Measurements from ENCODE around the gene CCDC159.

CCDC159 gene

GRCh38 chr19:11335449-11336146, 10.7 kb upstream of the CCDC159 start:
- peak; percentile 40 for DNase-seq
- Histone ChIP-seq H2BK15ac (replicated peaks; ENCODE audit: low read depth) (no peak overlapping the region), H3K36me3 (ENCODE audit: control insufficient read depth, insufficient read depth, low read length) (no peaks in the 10 kb centered on the region), H3K4me2 (ENCODE audit: low read length) (no peak overlapping the region), H3K4me3 (ENCODE audit: low read length) (no peak overlapping the region), H3K4ac (ENCODE audit: low read depth, low read length) (no peak overlapping the region), H3K79me1 (ENCODE audit: low read length) (no peaks in the 10 kb centered on the region), H3K27me3 (ENCODE audit: insufficient read depth, low read length, poor library complexity) (no peaks in the 10 kb centered on the region), H3K79me2 (ENCODE audit: control insufficient read depth, insufficient read depth, low read length) (no peaks in the 10 kb centered on the region), H3K18ac (ENCODE audit: low read length) (no peak overlapping the region), H2BK120ac (ENCODE audit: low read depth, low read length) (no peak overlapping the region), H4K5ac (ENCODE audit: low read length) (no peak overlapping the region), H4K8ac (ENCODE audit: low read depth, low read length) (no peak overlapping the region), H3K9ac (ENCODE audit: low read length) (no peak overlapping the region), H3K4me1 (ENCODE audit: control insufficient read depth, low read depth, low read length) (peaks cover 2% of the 10 kb centered on the region), H3K23ac (ENCODE audit: low read length) (no peak overlapping the region), H3K56ac (ENCODE audit: low read length) (no peak overlapping the region), H2BK5ac (ENCODE audit: low read length) (no peak overlapping the region), H2AK5ac (ENCODE audit: low read length) (no peak overlapping the region), H3K27ac (ENCODE audit: low read depth, low read length) (no peak overlapping the region)
- whole genome bisulfite sequencing (ENCODE audit: extremely low coverage, insufficient coverage, low lambda C conversion rate), result no CpG with 5 or more reads among the region's 17 CpGs

GRCh38 chr19:11337080-11337479, 9.2 kb upstream of the CCDC159 start:
- Histone ChIP-seq H3K4me3 (ENCODE audit: low read length) (no peak overlapping the region), H2BK15ac (replicated peaks; ENCODE audit: low read depth) (no peak overlapping the region), H3K27ac (ENCODE audit: low read depth, low read length) (no peak overlapping the region), H3K4me1 (ENCODE audit: control insufficient read depth, low read depth, low read length) (peaks cover 2% of the 10 kb centered on the region), H3K4ac (ENCODE audit: low read depth, low read length) (no peak overlapping the region), H3K56ac (ENCODE audit: low read length) (no peak overlapping the region), H2AK5ac (ENCODE audit: low read length) (no peak overlapping the region), H4K8ac (ENCODE audit: low read depth, low read length) (no peak overlapping the region), H3K23ac (ENCODE audit: low read length) (no peak overlapping the region), H3K18ac (ENCODE audit: low read length) (no peak overlapping the region), H3K79me1 (ENCODE audit: low read length) (no peaks in the 10 kb centered on the region), H2BK5ac (ENCODE audit: low read length) (no peak overlapping the region), H3K27me3 (ENCODE audit: insufficient read depth, low read length, poor library complexity) (no peaks in the 10 kb centered on the region), H2BK120ac (ENCODE audit: low read depth, low read length) (no peak overlapping the region), H3K4me2 (ENCODE audit: low read length) (no peak overlapping the region), H3K9ac (ENCODE audit: low read length) (no peak overlapping the region), H3K79me2 (ENCODE audit: control insufficient read depth, insufficient read depth, low read length) (no peaks in the 10 kb centered on the region), H4K5ac (ENCODE audit: low read length) (no peak overlapping the region), H3K36me3 (ENCODE audit: control insufficient read depth, insufficient read depth, low read length) (no peaks in the 10 kb centered on the region)
- WGBS (ENCODE audit: extremely low coverage, insufficient coverage, low lambda C conversion rate), result no CpG with 5 or more reads among the region's 14 CpGs
- DNase-seq, result no peak

GRCh38 chr19:11338121-11338520, 8.2 kb upstream of the CCDC159 start:
- H3K27ac ChIP-seq (ENCODE audit: low read depth, low read length), result no peak overlapping the region
- H3K36me3 ChIP-seq (ENCODE audit: control insufficient read depth, insufficient read depth, low read length), result no peaks in the 10 kb centered on the region
- no peaks in the 10 kb centered on the region for H3K79me1 ChIP-seq (ENCODE audit: low read length)
- H3K4ac ChIP-seq (ENCODE audit: low read depth, low read length), result no peak overlapping the region
- no peak overlapping the region for H3K18ac ChIP-seq (ENCODE audit: low read length)
- no peak overlapping the region for H3K56ac ChIP-seq (ENCODE audit: low read length)
- no CpG with 5 or more reads among the region's 7 CpGs for WGBS (ENCODE audit: extremely low coverage, insufficient coverage, low lambda C conversion rate)
- H3K23ac ChIP-seq (ENCODE audit: low read length), result no peak overlapping the region
- no peak for DNase-seq
- H2AK5ac ChIP-seq (ENCODE audit: low read length), result no peak overlapping the region
- no peak overlapping the region for H2BK15ac ChIP-seq (replicated peaks; ENCODE audit: low read depth)
- no peak overlapping the region for H3K4me3 ChIP-seq (ENCODE audit: low read length)
- H3K4me2 ChIP-seq (ENCODE audit: low read length), result no peak overlapping the region
- no peaks in the 10 kb centered on the region for H3K79me2 ChIP-seq (ENCODE audit: control insufficient read depth, insufficient read depth, low read length)
- H2BK120ac ChIP-seq (ENCODE audit: low read depth, low read length), result no peak overlapping the region
- no peak overlapping the region for H4K5ac ChIP-seq (ENCODE audit: low read length)
- H3K27me3 ChIP-seq (ENCODE audit: insufficient read depth, low read length, poor library complexity), result no peaks in the 10 kb centered on the region
- H3K4me1 ChIP-seq (ENCODE audit: control insufficient read depth, low read depth, low read length), result peaks cover 2% of the 10 kb centered on the region
- no peak overlapping the region for H2BK5ac ChIP-seq (ENCODE audit: low read length)
- H4K8ac ChIP-seq (ENCODE audit: low read depth, low read length), result no peak overlapping the region
- H3K9ac ChIP-seq (ENCODE audit: low read length), result no peak overlapping the region

GRCh38 chr19:11338569-11339253, 7.6 kb upstream of the CCDC159 start:
- H4K5ac ChIP-seq (ENCODE audit: low read length), result no peak overlapping the region

GRCh38 chr19:11339254-11340098, 6.8 kb upstream of the CCDC159 start, which contains the start of gene RAB3D:
TSS of gene RAB3D (minus strand) at chr19:11339657. CDS start at chr19:11337399, 2,258 bp downstream.
- no peak within 1 kb of the TSS for H4K5ac ChIP-seq (ENCODE audit: low read length)
- no peak within 1 kb of the TSS for H3K23ac ChIP-seq (ENCODE audit: low read length)
- H3K4ac ChIP-seq (ENCODE audit: low read depth, low read length), result no peak within 1 kb of the TSS
- H2BK5ac ChIP-seq (ENCODE audit: low read length), result no peak within 1 kb of the TSS
- H3K79me1 ChIP-seq (ENCODE audit: low read length), result no peaks in the 10 kb centered on the region
- no peaks in the 10 kb centered on the region for H3K27me3 ChIP-seq (ENCODE audit: insufficient read depth, low read length, poor library complexity)
- peak within 1 kb of the TSS; percentile 96 for H3K56ac ChIP-seq (ENCODE audit: low read length)
- peak within 1 kb of the TSS; percentile 85 for H3K9ac ChIP-seq (ENCODE audit: low read length)
- H3K4me2 ChIP-seq (ENCODE audit: low read length), result peak within 1 kb of the TSS; percentile 45
- peak; percentile 93 for DNase-seq
- H3K79me2 ChIP-seq (ENCODE audit: control insufficient read depth, insufficient read depth, low read length), result no peaks in the 10 kb centered on the region
- H4K8ac ChIP-seq (ENCODE audit: low read depth, low read length), result no peak within 1 kb of the TSS
- no peak within 1 kb of the TSS for H2AK5ac ChIP-seq (ENCODE audit: low read length)
- H2BK120ac ChIP-seq (ENCODE audit: low read depth, low read length), result no peak within 1 kb of the TSS
- H3K18ac ChIP-seq (ENCODE audit: low read length), result peak within 1 kb of the TSS; percentile 75
- H2BK15ac ChIP-seq (replicated peaks; ENCODE audit: low read depth), result no peak within 1 kb of the TSS
- peaks cover 2% of the 10 kb centered on the region for H3K4me1 ChIP-seq (ENCODE audit: control insufficient read depth, low read depth, low read length)
- peak within 1 kb of the TSS; percentile 62 for H3K4me3 ChIP-seq (ENCODE audit: low read length)
- no peak within 1 kb of the TSS for H3K27ac ChIP-seq (ENCODE audit: low read depth, low read length)
- no CpG with 5 or more reads among the region's 53 CpGs for WGBS (ENCODE audit: extremely low coverage, insufficient coverage, low lambda C conversion rate)
- no peaks in the 10 kb centered on the region for H3K36me3 ChIP-seq (ENCODE audit: control insufficient read depth, insufficient read depth, low read length)

More at GRCh38 chr19:11338569-11339253, 7.6 kb upstream of the CCDC159 start:
- Histone ChIP-seq H3K4me1 (ENCODE audit: control insufficient read depth, low read depth, low read length) (peaks cover 2% of the 10 kb centered on the region), H3K4ac (ENCODE audit: low read depth, low read length) (no peak overlapping the region), H2BK120ac (ENCODE audit: low read depth, low read length) (no peak overlapping the region), H3K4me3 (ENCODE audit: low read length) (peak overlapping the region; percentile 62), H2BK15ac (replicated peaks; ENCODE audit: low read depth) (no peak overlapping the region), H3K27ac (ENCODE audit: low read depth, low read length) (no peak overlapping the region), H4K8ac (ENCODE audit: low read depth, low read length) (no peak overlapping the region), H3K79me1 (ENCODE audit: low read length) (no peaks in the 10 kb centered on the region), H2BK5ac (ENCODE audit: low read length) (no peak overlapping the region), H3K9ac (ENCODE audit: low read length) (peak overlapping the region; percentile 85), H3K56ac (ENCODE audit: low read length) (peak overlapping the region; percentile 96), H3K4me2 (ENCODE audit: low read length) (peak overlapping the region; percentile 45), H3K23ac (ENCODE audit: low read length) (no peak overlapping the region), H3K27me3 (ENCODE audit: insufficient read depth, low read length, poor library complexity) (no peaks in the 10 kb centered on the region), H3K79me2 (ENCODE audit: control insufficient read depth, insufficient read depth, low read length) (no peaks in the 10 kb centered on the region), H3K18ac (ENCODE audit: low read length) (peak overlapping the region; percentile 75), H3K36me3 (ENCODE audit: control insufficient read depth, insufficient read depth, low read length) (no peaks in the 10 kb centered on the region), H2AK5ac (ENCODE audit: low read length) (no peak overlapping the region)
- DNase-seq, result no peak
- WGBS (ENCODE audit: extremely low coverage, insufficient coverage, low lambda C conversion rate), result no CpG with 5 or more reads among the region's 21 CpGs

All from mesendoderm (in vitro differentiated cells).